Measurements from ENCODE around the gene CFAP43.

- TF ChIP-seq POLR2A (IDR thresholded peaks at IDR 0.05; ENCODE audit: low read depth, low read length) (no peak), POLR2AphosphoS5 (IDR thresholded peaks at IDR 0.05; ENCODE audit: low read depth, low read length) (no peak), TAF1 (IDR thresholded peaks at IDR 0.05; ENCODE audit: low read depth, low read length) (no peak), SPI1 (IDR thresholded peaks at IDR 0.05; ENCODE audit: low read depth, low read length) (no peak)
Observed at GRCh38 chr10:104259456-104259855, 27.3 kb upstream of the CFAP43 start.
